Spinal cord (tissue), 10 donors: Measurements from ENCODE around the gene P2RY12. TPM values are rescaled to one million over a fixed set of nuclear protein-coding genes. Genes with fewer than 3 reads are reported as not detected.

Experiments used
- DNase-seq, 6 donors: peaks; one replicate each; pipeline versions ENCODE4 v3.0.0 to v3.0.0-alpha.2; 2013 to 2015; ENCODE audit warnings: low spot score in 6 of 6, low read depth in 4 of 6
- H3K27ac ChIP-seq: one replicate; pipeline ENCODE4 v1.5.1; 2013; ENCODE audit warnings: low read depth, low read length, control low read depth
- H3K27me3 ChIP-seq: one replicate; pipeline ENCODE4 v1.6.1; 2013; ENCODE audit warnings: low read length; ENCODE audit not compliant: control insufficient read depth, insufficient read depth
- H3K36me3 ChIP-seq: one replicate; pipeline ENCODE4 v1.6.1; 2013; ENCODE audit warnings: low read length; ENCODE audit not compliant: control insufficient read depth, insufficient read depth
- H3K4me1 ChIP-seq: one replicate; pipeline ENCODE4 v1.6.1; 2013; ENCODE audit warnings: low read length; ENCODE audit not compliant: control insufficient read depth, insufficient read depth
- H3K4me3 ChIP-seq: one replicate; pipeline ENCODE4 v1.5.1; 2013; ENCODE audit warnings: low read depth, low read length, control low read depth
- H3K9me3 ChIP-seq: one replicate; pipeline ENCODE4 v1.6.1; 2013; ENCODE audit warnings: low read length; ENCODE audit not compliant: control insufficient read depth, insufficient read depth
- WGBS: methylation state at CpG from one replicate; pipeline ENCODE4 v1.1.5; 2013; ENCODE audit warnings: missing lambda C conversion rate; ENCODE audit not compliant: insufficient coverage; 5-methylcytosine and 5-hydroxymethylcytosine counted together
- polyA plus RNA-seq, 2 donors: library from polyadenylated mRNA; unstranded; fragments of 120-200 nt; gene quantifications; one replicate each; pipeline ENCODE4 v1.2.1, GENCODE V29; 2013; ENCODE audit not compliant: insufficient read length in 2 of 2
- total RNA-seq, 2 donors: library from RNA; depleted of rRNA in 1 of 2; stranded (reverse); fragments of 120-200 nt in 1 of 2; fragments of >200 nt in 1 of 2; gene quantifications; one replicate each; pipeline versions ENCODE4 v1.2.3 to v1.2.4, GENCODE V29; 2013 to 2014
- donor health status: healthy.

Gene P2RY12
- total and polyA plus RNA-seq, 4 donors, result 62.7 to 167 (median 87.6) TPM

DNA sequence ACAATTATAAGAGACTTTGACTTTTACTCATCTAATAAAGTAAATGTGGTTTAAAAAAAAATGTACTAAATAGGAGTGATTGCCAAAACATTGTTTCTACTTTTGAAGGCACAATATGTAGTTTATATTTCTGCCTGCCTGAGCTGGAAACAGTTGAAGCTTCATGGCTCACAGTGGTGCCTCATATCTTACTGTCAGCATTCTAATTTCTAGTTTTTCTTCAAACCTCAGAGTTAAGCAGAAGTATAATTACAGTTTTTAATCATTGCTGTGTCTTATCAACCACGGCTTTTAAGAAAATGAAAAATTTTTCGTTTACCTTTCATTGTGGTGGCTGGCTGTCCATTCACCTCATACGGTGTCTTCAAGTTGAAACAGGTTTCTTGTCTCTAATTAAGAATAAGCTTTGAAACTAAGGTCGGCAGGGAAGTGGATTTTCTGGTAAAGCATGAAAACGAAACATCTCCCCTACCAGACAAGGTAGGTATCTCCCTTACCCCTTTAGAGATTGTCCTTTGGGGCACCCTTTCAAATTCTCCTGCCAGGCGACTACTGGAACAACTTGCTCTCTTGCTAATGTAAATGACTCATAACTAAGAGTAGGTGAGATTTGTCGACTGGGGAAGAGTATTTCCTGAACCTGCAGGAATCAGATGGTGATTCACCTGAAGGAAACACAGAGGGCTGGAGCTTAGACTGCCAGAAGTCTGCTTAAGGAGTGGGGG, 68.1 kb downstream of the P2RY12 start, which contains the start of gene GPR87:
TSS of gene GPR87 (minus strand) at position 554 of the 725 bp plus-strand sequence. CDS start 16,720 bp downstream, outside the sequence.
- 94% methylated on average over 3 of the region's 7 CpGs for WGBS
- Histone ChIP-seq H3K4me1 (no peaks in the 10 kb centered on the region), H3K27me3 (no peaks in the 10 kb centered on the region)

DNA sequence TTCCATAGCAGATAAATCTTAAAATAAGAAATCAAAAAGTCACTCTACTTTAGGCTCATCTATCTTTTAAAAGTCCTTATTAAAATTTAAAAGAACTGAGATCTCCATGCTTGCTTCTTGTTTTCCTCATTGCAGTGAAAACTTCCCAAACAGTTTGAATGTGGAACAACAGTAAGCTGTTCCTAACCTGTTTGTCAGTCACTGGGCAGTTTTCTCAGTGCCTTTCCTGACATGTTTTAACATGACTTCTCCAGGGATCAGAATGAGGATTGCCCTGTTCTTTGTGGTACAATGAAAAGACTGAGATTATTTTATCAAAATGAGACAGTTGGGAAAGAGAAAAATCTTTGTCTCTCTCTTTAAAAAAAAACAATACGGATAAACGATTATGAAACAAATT, 68.7 kb downstream of the P2RY12 start:
- WGBS, result no CpG with 5 or more reads among the region's 2 CpGs

More for the DNA sequence above, 68.1 kb downstream of the P2RY12 start, which contains the start of gene GPR87:
- Histone ChIP-seq H3K27ac (no peak within 1 kb of the TSS), H3K36me3 (no peaks in the 10 kb centered on the region), H3K9me3 (no peaks in the 10 kb centered on the region), H3K4me3 (no peak within 1 kb of the TSS)
- no peak for DNase-seq

GRCh38 chr3:151315136-151315535, 69.4 kb downstream of the P2RY12 start:
- Histone ChIP-seq H3K27ac (no peak overlapping the region), H3K9me3 (no peaks in the 10 kb centered on the region), H3K4me1 (no peaks in the 10 kb centered on the region), H3K36me3 (no peaks in the 10 kb centered on the region), H3K4me3 (no peak overlapping the region), H3K27me3 (no peaks in the 10 kb centered on the region)
- WGBS, result no CpG with 5 or more reads among the region's 2 CpGs
- DNase-seq, result no peak

More for the DNA sequence above, 68.7 kb downstream of the P2RY12 start:
- H3K27me3 ChIP-seq, result no peaks in the 10 kb centered on the region
- H3K4me1 ChIP-seq, result no peaks in the 10 kb centered on the region
- no peaks in the 10 kb centered on the region for H3K9me3 ChIP-seq
- no peak for DNase-seq
- no peak overlapping the region for H3K27ac ChIP-seq
- H3K4me3 ChIP-seq, result no peak overlapping the region
- H3K36me3 ChIP-seq, result no peaks in the 10 kb centered on the region

GRCh38 chr3:151314593-151314992, 70.0 kb downstream of the P2RY12 start:
- H3K9me3 ChIP-seq, result no peaks in the 10 kb centered on the region
- no peak for DNase-seq

GRCh38 chr3:151314137-151314536, 70.4 kb downstream of the P2RY12 start:
- Histone ChIP-seq H3K27me3 (no peaks in the 10 kb centered on the region), H3K36me3 (no peaks in the 10 kb centered on the region), H3K27ac (no peak overlapping the region), H3K9me3 (no peaks in the 10 kb centered on the region), H3K4me3 (no peak overlapping the region), H3K4me1 (no peaks in the 10 kb centered on the region)
- WGBS, result 83% methylated on average over 1 of the region's 2 CpGs
- no peak for DNase-seq

More at GRCh38 chr3:151314593-151314992, 70.0 kb downstream of the P2RY12 start:
- Histone ChIP-seq H3K27ac (no peak overlapping the region), H3K36me3 (no peaks in the 10 kb centered on the region), H3K4me1 (no peaks in the 10 kb centered on the region), H3K4me3 (no peak overlapping the region), H3K27me3 (no peaks in the 10 kb centered on the region)
- 100% methylated on average over 3 of the region's 5 CpGs for WGBS

DNA sequence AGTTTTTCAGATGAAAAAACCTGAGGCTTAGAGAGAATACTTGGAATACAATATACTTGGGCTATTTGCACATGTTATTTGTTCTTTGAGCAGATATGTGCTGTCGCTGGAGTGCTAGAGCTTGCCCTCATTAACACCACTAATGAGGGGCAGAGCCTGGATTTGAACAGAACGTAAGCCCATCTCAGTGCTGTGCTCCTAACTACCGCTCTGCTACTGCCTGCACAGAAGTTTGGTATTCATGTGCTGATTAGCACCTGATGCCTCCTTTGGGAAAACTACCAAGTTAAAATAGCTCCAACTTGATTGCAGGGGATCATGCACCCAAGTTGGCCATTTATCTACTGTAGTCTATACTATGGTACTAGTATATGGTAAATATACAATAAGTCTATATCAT, 71.6 kb downstream of the P2RY12 start:
- WGBS, result 100% methylated on average over 2 of the region's 3 CpGs

GRCh38 chr3:151309566-151309965, 75.0 kb downstream of the P2RY12 start:
- DNase-seq, result no peak
- Histone ChIP-seq H3K4me1 (peaks cover under 1% of the 10 kb centered on the region), H3K36me3 (no peaks in the 10 kb centered on the region), H3K9me3 (no peaks in the 10 kb centered on the region), H3K27me3 (no peaks in the 10 kb centered on the region), H3K4me3 (no peak overlapping the region), H3K27ac (no peak overlapping the region)
- WGBS, result 100% methylated on average over 1 of the region's 2 CpGs

More for the DNA sequence above, 71.6 kb downstream of the P2RY12 start:
- Histone ChIP-seq H3K4me1 (no peaks in the 10 kb centered on the region), H3K36me3 (no peaks in the 10 kb centered on the region), H3K4me3 (no peak overlapping the region), H3K9me3 (no peaks in the 10 kb centered on the region), H3K27me3 (no peaks in the 10 kb centered on the region), H3K27ac (no peak overlapping the region)
- no peak for DNase-seq

GRCh38 chr3:151307583-151308488, 76.7 kb downstream of the P2RY12 start:
- H3K27ac ChIP-seq, result no peak overlapping the region
- DNase-seq, result no peak
- H3K4me1 ChIP-seq, result peaks cover 5% of the 10 kb centered on the region
- no peaks in the 10 kb centered on the region for H3K9me3 ChIP-seq
- WGBS, result no CpG with 5 or more reads among the region's 1 CpG
- H3K27me3 ChIP-seq, result no peaks in the 10 kb centered on the region
- H3K36me3 ChIP-seq, result no peaks in the 10 kb centered on the region
- no peak overlapping the region for H3K4me3 ChIP-seq

GRCh38 chr3:151307131-151307530, 77.4 kb downstream of the P2RY12 start:
- no peak overlapping the region for H3K4me3 ChIP-seq
- H3K4me1 ChIP-seq, result peaks cover 5% of the 10 kb centered on the region
- H3K36me3 ChIP-seq, result no peaks in the 10 kb centered on the region
- H3K27me3 ChIP-seq, result no peaks in the 10 kb centered on the region
- no peak for DNase-seq
- H3K27ac ChIP-seq, result no peak overlapping the region
- H3K9me3 ChIP-seq, result no peaks in the 10 kb centered on the region
